Measurements from ENCODE around the gene CHST9. TPM values are rescaled to one million over a fixed set of nuclear protein-coding genes. Genes with fewer than 3 reads are reported as not detected.
"Not testable (repeated sequence)": the region's sequence is repeated elsewhere in the genome, so short reads cannot be mapped to it uniquely, and the experiment has no call there.

The CHST9 gene
- total and polyA plus RNA-seq, 10 of the 15 experiments (the other 5 are each of a cell fraction or from before 2014, with no cell fraction given), result 0.34 TPM; not detected in 9

DNA sequence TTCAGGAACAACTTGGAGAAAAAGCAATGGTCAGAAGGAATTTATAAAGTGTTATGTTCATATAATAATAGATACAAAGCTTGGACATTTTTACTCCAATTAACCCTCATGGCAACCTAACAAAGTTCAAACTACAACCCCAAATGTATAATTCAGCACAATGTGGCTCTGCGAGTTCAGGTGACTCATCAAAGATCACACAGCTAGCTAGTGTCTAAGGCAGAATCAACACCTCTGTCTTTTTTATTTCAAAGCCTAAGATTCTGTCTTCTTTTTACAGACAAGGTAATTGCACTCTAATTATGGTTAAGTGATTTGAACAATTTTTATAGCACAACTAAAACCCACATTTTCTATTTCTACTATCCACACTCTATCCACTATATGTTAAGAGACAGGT is 90.5 kb downstream of the CHST9 start:
- no peak overlapping the region for H3K4me2 ChIP-seq (ENCODE audit: control insufficient read depth, insufficient read depth)
- FAIRE-seq (no peak), ATAC-seq (no peak), DNase-seq (ENCODE audit: low read depth, low spot score) (no peak)
- ChIA-PET POLR2A (no interaction called here), CTCF (no interaction called here), SMC1A (ENCODE audit: uncharacterized antibody, unreplicated experiment) (no interaction called here), RAD21 (ENCODE audit: unreplicated experiment) (no interaction called here)
- no peak overlapping the region for H2AFZ ChIP-seq (ENCODE audit: control insufficient read depth, low read depth, low read length)
- H3K9me3 ChIP-seq (replicated peaks; ENCODE audit: control insufficient read depth, insufficient read depth, low read length), result no peaks in the 10 kb centered on the region
- no peak overlapping the region for H3K4me3 ChIP-seq
- in situ Hi-C loops (cut with MboI), result no loop called here
- H3K4me1 ChIP-seq (ENCODE audit: control insufficient read depth, insufficient read depth, low read length), result no peaks in the 10 kb centered on the region
- no peak overlapping the region for H3K9ac ChIP-seq (ENCODE audit: control insufficient read depth, insufficient read depth, low read length)
- H3K27ac ChIP-seq (ENCODE audit: control insufficient read depth, insufficient read depth), result no peak overlapping the region
- no TSS peak for BruUV-seq (replicated peaks)
- H4K20me1 ChIP-seq (ENCODE audit: control insufficient read depth, insufficient read depth), result no peaks in the 10 kb centered on the region
- intact Hi-C loops (cut with micrococcal nuclease; ENCODE audit: unreplicated experiment), result no loop called here
- TF ChIP-seq, protein P1, sequence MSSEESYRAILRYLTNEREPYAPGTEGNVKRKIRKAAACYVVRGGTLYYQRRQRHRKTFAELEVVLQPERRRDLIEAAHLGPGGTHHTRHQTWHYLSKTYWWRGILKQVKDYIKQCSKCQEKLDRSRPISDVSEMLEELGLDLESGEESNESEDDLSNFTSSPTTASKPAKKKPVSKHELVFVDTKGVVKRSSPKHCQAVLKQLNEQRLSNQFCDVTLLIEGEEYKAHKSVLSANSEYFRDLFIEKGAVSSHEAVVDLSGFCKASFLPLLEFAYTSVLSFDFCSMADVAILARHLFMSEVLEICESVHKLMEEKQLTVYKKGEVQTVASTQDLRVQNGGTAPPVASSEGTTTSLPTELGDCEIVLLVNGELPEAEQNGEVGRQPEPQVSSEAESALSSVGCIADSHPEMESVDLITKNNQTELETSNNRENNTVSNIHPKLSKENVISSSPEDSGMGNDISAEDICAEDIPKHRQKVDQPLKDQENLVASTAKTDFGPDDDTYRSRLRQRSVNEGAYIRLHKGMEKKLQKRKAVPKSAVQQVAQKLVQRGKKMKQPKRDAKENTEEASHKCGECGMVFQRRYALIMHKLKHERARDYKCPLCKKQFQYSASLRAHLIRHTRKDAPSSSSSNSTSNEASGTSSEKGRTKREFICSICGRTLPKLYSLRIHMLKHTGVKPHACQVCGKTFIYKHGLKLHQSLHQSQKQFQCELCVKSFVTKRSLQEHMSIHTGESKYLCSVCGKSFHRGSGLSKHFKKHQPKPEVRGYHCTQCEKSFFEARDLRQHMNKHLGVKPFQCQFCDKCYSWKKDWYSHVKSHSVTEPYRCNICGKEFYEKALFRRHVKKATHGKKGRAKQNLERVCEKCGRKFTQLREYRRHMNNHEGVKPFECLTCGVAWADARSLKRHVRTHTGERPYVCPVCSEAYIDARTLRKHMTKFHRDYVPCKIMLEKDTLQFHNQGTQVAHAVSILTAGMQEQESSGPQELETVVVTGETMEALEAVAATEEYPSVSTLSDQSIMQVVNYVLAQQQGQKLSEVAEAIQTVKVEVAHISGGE (CRISPR knock-in tag; IDR thresholded peaks at IDR 0.05), result no peak
- TF ChIP-seq RFX5 (IDR thresholded peaks at IDR 0.05; ENCODE audit: low read depth, low read length), result no peak
- 0% methylated on average over 1 of the region's 1 CpG for WGBS (ENCODE audit: insufficient coverage, insufficient replicate concordance, low lambda C conversion rate, missing lambda C conversion rate)
- no peaks in the 10 kb centered on the region for H3K36me3 ChIP-seq (ENCODE audit: control insufficient read depth in 2 of 2, insufficient read depth in 2 of 2, low read length in 1 of 2)
- H3K79me2 ChIP-seq (ENCODE audit: control insufficient read depth, insufficient read depth, low read length), result no peaks in the 10 kb centered on the region
- H3K27me3 ChIP-seq (replicated peaks in 1 of 2; ENCODE audit: control insufficient read depth in 2 of 2, insufficient read depth in 2 of 2, low read length in 1 of 2), result no peaks in the 10 kb centered on the region

DNA sequence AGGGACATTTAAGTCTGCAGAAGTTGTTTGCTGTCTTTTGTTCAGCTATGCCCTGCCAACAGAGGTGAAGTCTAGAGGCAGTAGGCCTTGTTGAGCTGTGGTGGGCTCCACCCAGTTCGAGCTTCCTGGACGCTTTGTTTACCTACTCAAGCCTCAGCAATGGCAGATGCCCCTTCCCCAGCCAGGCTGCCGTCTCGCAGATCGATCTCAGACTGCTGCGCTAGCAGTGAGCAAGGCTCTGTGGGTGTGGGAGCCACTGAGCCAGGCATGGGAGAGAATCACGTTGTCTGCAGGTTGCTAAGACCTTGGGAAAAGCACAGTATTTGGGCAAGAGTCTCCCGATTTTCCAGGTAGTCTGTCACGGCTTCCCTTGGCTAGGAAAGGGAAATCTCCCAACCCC is 91.8 kb downstream of the CHST9 start:
- H3K4me1 ChIP-seq (ENCODE audit: control insufficient read depth, insufficient read depth, low read length); H4K20me1 ChIP-seq (ENCODE audit: control insufficient read depth, insufficient read depth); H3K79me2 ChIP-seq (ENCODE audit: control insufficient read depth, insufficient read depth, low read length); POLR2A ChIA-PET; H3K27ac ChIP-seq (ENCODE audit: control insufficient read depth, insufficient read depth); H2AFZ ChIP-seq (ENCODE audit: control insufficient read depth, low read depth, low read length); H3K36me3 ChIP-seq (ENCODE audit: control insufficient read depth in 2 of 2, insufficient read depth in 2 of 2, low read length in 1 of 2); intact Hi-C loops (cut with micrococcal nuclease; ENCODE audit: unreplicated experiment); FAIRE-seq; H3K9me3 ChIP-seq (replicated peaks; ENCODE audit: control insufficient read depth, insufficient read depth, low read length); H3K9ac ChIP-seq (ENCODE audit: control insufficient read depth, insufficient read depth, low read length); in situ Hi-C loops (cut with MboI); CTCF ChIA-PET; ATAC-seq; H3K27me3 ChIP-seq (replicated peaks in 1 of 2; ENCODE audit: control insufficient read depth in 2 of 2, insufficient read depth in 2 of 2, low read length in 1 of 2); BruUV-seq (replicated peaks); H3K4me2 ChIP-seq (ENCODE audit: control insufficient read depth, insufficient read depth); H3K4me3 ChIP-seq; RAD21 ChIA-PET (ENCODE audit: unreplicated experiment); DNase-seq (ENCODE audit: low read depth, low spot score); SMC1A ChIA-PET (ENCODE audit: uncharacterized antibody, unreplicated experiment): not testable (repeated sequence)
- 36% methylated on average over 9 of the region's 9 CpGs for WGBS (ENCODE audit: insufficient coverage, insufficient replicate concordance, low lambda C conversion rate, missing lambda C conversion rate)

Data from GM12878 (cell line).